Stimulated activated CD4-positive, alpha-beta T cell treated with anti-CD3 and anti-CD28 coated beads, TNF-alpha, amount 100 ng/mL, for 1 hour (primary cell): ENCODE measurements around the gene SCUBE2.
"Not testable (repeated sequence)": the region's sequence is repeated elsewhere in the genome, so short reads cannot be mapped to it uniquely, and the experiment has no call there.

Experiments
- DNase-seq, 3 donors: peaks; one replicate each; pipeline ENCODE4 v3.0.0-alpha.2; 2020; ENCODE audit warnings: low read depth in 3 of 3, low spot score in 1 of 3

Gene SCUBE2

GRCh38 chr11:9013373-9013772 is 78.0 kb downstream of the SCUBE2 start:
- DNase-seq: no peak

GRCh38 chr11:9009538-9009937 is 81.9 kb downstream of the SCUBE2 start:
- DNase-seq: not testable (repeated sequence)

- no peak for DNase-seq
Observed at GRCh38 chr11:9008661-9009060, 82.7 kb downstream of the SCUBE2 start.

- DNase-seq: no peak
Observed at GRCh38 chr11:9008011-9008550, 83.3 kb downstream of the SCUBE2 start.

DNA sequence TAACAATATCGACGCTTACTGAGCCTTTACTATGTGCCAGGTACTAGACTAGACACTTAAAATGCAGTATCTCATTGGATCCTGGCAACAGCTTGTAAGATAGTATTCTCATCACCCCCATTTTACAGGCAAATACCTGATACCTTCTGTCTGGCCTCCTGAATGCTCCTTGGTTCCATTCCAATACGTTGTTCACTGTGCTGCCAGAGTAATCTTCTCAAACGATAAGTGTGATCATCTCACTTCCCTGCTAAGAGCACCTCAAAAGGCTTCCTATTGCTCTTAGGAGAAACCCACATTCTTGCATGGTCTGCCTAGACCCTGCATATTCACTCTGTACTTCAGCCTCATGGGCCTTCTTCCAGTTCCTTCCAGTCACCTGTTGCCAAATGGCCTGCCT is 86.3 kb downstream of the SCUBE2 start:
- DNase-seq: no peak

- peak in 1 of 3 donors; percentile 8 for DNase-seq
Observed at GRCh38 chr11:9004183-9004926, 87.0 kb downstream of the SCUBE2 start.

DNA sequence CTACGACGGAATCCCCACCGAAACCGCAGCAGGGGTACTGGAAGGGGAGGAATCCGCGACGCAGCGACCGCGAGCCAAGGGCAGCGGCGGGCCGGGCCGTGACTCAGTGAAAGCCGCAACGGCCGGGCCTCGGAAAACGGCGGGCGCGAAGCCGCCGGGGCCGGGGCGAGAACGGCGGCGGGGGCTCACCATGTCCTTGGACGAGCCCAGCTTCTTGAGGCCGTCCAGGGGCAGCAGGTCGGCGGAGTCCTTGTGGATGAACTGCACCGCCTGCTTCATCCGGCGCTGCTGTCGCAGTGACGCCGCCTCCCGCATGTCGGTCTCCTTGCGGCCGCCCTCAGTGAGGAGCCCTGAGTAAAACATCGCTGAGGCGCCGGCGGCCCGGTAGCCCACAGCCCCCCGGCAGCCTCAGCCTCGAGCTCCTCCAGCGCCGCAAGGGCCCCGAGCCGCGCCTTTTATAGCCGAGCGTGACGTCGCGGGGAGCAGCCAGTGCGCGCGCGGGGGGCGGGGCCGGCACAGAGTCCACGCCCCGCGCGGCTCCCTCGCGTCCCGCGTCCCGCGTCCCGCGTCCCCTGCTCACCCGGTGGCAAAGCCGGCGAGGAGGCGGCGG is 87.7 kb downstream of the SCUBE2 start, which contains the start of gene NRIP3:
Gene NRIP3 (minus strand): TSS at position 429 of the 610 bp plus-strand sequence. CDS start 66 bp downstream, at position 363.
- DNase-seq: peak; percentile 47 to 58 (median 57)

DNA sequence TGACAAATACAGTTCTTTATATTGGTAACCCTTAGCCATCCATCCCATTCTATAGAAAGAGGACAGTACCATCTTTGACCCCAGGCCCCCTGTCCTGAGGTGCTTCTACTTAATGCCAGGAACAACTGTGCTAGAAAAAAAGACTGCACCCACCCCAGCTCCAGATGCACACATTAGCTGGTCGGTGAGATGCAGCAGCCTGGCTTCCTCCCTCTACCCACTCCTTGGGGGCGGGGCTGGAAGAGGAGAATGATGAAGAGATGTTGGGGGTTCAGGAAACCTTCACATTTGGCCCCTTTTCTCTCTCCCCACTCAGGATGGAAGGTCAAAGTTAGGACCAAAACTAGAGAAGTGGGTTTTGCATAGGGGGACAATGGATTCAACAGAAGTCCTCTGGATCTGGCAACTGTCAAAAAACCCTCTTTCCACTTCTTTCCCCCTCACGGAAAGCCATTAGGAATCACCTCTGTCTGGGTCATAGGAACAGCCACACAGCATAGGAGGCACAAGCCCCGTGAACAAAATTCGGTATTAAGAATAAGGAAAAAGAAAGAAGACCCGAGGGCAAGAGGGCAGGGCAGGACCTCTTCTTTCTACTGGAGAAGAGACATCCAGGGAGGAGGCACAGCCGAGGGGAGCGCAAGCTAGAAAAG is 88.4 kb downstream of the SCUBE2 start:
- no peak for DNase-seq

GRCh38 chr11:9001736-9002135 is 89.7 kb downstream of the SCUBE2 start:
- DNase-seq: peak in 2 of 3 donors; percentile 9 to 12

GRCh38 chr11:8998017-8998416 is 93.4 kb downstream of the SCUBE2 start:
- no peak for DNase-seq

DNA sequence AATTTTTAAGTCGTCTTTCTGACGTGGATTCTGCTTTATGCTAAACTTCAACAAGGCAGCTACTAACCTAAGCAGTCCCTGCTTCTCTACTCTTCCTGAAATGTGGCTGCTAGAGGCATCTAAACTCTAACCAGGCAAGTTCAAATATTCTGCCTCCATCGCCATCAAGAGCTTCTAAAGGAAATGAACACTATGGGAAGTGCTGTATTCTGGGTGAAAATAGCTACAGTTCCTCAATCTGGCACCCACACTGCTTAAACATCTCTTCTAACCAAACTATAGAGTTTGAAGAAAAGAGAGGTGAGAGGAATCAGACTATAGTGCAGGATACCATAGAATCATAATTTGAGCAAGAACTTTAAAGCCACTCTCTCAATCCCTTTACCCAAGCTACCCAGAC is 93.9 kb downstream of the SCUBE2 start:
- no peak for DNase-seq

DNA sequence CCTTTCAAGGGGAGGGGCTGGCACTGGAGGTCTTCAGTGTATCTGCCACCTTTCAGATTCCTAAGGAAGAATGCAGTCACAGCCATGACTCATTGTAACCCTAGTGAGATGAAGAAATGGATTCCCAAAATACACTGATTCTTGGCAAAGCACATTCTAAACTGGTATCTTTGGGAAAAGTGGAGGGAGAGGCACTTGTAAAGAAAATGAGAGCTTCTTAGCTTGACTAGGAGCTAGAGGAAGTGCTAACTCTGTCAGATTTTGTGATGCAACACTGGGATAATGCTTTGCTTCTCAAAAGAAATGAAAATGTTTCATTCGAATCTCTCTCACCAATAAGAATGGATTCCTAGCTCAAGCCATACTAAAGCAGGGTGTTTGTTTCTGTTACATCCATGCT is 101.9 kb downstream of the SCUBE2 start:
- DNase-seq: no peak

- DNase-seq: no peak
Observed at GRCh38 chr11:8988329-8989234, 102.8 kb downstream of the SCUBE2 start.

DNA sequence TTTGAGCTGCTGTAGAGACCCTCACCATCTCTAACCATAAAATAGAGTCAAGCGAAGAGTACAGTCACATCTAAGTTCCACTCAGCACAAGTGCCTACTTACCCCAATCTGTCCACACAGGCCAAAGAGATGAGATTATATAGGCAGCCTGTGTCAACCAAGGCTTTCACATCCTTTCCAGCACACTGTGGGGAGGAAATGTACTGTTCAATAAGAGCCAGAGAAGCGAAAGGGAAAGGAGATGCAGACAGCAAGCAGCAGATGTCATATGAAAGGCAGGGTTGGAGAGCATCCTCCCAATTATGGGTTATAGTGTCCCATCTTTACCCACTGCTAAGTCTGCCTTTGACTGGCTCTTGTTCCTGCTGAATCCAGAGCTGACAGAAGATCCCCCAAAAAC is 104.0 kb downstream of the SCUBE2 start:
- no peak for DNase-seq

DNA sequence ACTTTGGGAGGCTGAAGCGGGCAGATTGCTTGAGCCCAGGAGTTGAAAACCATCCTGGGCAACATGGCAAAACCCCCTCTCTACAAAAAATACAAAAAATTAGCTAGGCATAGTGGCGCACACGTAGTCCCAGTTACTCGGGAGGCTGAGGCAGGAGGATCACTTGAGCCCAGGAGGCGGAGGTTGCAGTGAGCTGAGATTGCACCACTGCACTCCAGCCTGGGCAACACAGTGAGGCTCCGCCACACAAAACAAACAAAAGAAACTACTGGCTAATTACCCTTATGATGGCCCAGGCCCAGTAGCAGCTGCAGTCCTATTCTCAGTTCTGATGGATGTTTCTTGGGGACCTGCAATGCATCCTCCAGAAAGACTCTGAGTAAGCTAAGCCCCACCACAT is 104.6 kb downstream of the SCUBE2 start:
- not testable (repeated sequence) for DNase-seq

- DNase-seq: no peak
Observed at GRCh38 chr11:8985462-8985861, 105.9 kb downstream of the SCUBE2 start.

- no peak for DNase-seq
Observed at GRCh38 chr11:8983552-8983951, 107.8 kb downstream of the SCUBE2 start.

DNA sequence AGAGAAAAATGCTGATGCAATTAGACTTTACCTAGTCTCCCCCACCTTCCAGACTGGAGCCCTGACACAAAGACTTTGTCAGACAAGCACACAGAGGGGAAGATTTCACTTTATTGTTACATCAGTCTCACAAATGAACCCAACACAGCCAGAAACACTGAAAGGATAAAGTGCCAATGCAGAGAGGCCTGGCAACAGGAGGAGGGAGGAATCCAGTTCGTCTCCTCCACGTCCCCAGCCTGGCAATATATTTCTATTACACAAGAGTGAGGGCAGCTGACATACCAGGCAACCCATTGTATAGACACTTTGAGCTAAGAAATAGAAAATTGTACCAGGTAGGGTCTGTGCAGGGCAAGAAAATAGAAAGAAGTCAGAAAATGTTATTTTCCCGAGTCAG is 110.9 kb downstream of the SCUBE2 start:
- DNase-seq: no peak

- DNase-seq: not testable (repeated sequence)
Observed at GRCh38 chr11:8979365-8979764, 112.0 kb downstream of the SCUBE2 start.

DNA sequence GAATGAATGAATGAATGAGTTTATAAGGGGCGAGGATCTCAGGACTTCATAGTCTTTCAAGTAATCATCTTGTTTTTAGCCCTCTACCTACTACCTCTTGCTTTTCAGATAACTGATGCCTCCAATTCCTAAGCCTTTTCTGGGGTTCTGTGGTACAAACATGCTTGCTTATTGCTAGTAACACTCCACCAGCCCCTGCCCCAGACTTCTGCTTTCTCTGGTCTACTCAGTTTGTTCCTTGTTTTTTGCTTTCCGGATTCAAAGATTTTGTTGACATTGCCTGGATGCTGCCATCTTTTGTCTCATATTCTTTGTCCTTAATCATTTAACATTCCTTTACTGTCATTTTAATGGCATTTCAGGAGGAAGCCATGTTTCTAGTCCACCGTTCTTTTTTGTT is 118.3 kb downstream of the SCUBE2 start:
- DNase-seq: no peak

- no peak for DNase-seq
Observed at GRCh38 chr11:8971924-8972316, 119.5 kb downstream of the SCUBE2 start.
